Measurements from ENCODE around the gene AGMAT.
A peak's percentile ranks its signal among the peaks of the same experiment; 100 is the strongest.

GRCh38 chr1:15584489-15585363, at the start of gene AGMAT:
- 0 out of 2 replicates have a peak, but pooled peaks have one; percentile 19 for TF ChIP-seq CTCF (conservative IDR thresholded peaks at IDR 0.05; ENCODE audit: low read depth, low read length)
- no peak for TF ChIP-seq POLR2A (IDR thresholded peaks at IDR 0.05; ENCODE audit: low read depth, low read length)
- TF ChIP-seq RAD21 (IDR thresholded peaks at IDR 0.05; ENCODE audit: low read length), result no peak
- no peak for TF ChIP-seq BHLHE40 (IDR thresholded peaks at IDR 0.05; ENCODE audit: low read depth, low read length)
- TF ChIP-seq MAFK (IDR thresholded peaks at IDR 0.05; ENCODE audit: low read depth, low read length), result no peak
- TF ChIP-seq MXI1 (IDR thresholded peaks at IDR 0.05; ENCODE audit: borderline replicate concordance, low read depth, low read length), result no peak
- TF ChIP-seq RFX5 (IDR thresholded peaks at IDR 0.05; ENCODE audit: low read depth, low read length), result no peak
- TF ChIP-seq CEBPB (IDR thresholded peaks at IDR 0.05; ENCODE audit: low read depth, low read length), result no peak
- TF ChIP-seq, protein P1, sequence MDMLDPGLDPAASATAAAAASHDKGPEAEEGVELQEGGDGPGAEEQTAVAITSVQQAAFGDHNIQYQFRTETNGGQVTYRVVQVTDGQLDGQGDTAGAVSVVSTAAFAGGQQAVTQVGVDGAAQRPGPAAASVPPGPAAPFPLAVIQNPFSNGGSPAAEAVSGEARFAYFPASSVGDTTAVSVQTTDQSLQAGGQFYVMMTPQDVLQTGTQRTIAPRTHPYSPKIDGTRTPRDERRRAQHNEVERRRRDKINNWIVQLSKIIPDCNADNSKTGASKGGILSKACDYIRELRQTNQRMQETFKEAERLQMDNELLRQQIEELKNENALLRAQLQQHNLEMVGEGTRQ (IDR thresholded peaks at IDR 0.05; ENCODE audit: low read depth, low read length), result no peak
- TF ChIP-seq SMC3 (IDR thresholded peaks at IDR 0.05; ENCODE audit: low read depth, low read length), result no peak
- no peak for TF ChIP-seq MAZ (IDR thresholded peaks at IDR 0.05; ENCODE audit: borderline replicate concordance, low read depth, low read length)
- no peak for TF ChIP-seq FOS (IDR thresholded peaks at IDR 0.05; ENCODE audit: low read depth, low read length)
- TF ChIP-seq RCOR1 (IDR thresholded peaks at IDR 0.05; ENCODE audit: insufficient replicate concordance, low read length), result no peak

Data from IMR-90 (cell line).